Putamen (tissue), 1 donor: Measurements from ENCODE around the gene ELOA2.
"Not testable (repeated sequence)": the region's sequence is repeated elsewhere in the genome, so short reads cannot be mapped to it uniquely, and the experiment has no call there.

Experiments used
- DNase-seq: peaks from one replicate; pipeline ENCODE4 v3.0.0-alpha.2; 2016; ENCODE audit warnings: low spot score

Gene ELOA2

GRCh38 chr18:47035156-47035671 lies at the start of gene ELOA2:
Gene ELOA2, minus strand, starts transcription at chr18:47035621. Its CDS starts 357 bp downstream, at chr18:47035264.
- DNase-seq = no peak

GRCh38 chr18:47081578-47081977 lies 46.2 kb upstream of the ELOA2 start:
- DNase-seq = no peak

GRCh38 chr18:47080872-47081271 lies 45.5 kb upstream of the ELOA2 start:
- no peak for DNase-seq

- DNase-seq = peak; percentile 16
Observed at GRCh38 chr18:47077111-47077510, 41.7 kb upstream of the ELOA2 start.

DNA sequence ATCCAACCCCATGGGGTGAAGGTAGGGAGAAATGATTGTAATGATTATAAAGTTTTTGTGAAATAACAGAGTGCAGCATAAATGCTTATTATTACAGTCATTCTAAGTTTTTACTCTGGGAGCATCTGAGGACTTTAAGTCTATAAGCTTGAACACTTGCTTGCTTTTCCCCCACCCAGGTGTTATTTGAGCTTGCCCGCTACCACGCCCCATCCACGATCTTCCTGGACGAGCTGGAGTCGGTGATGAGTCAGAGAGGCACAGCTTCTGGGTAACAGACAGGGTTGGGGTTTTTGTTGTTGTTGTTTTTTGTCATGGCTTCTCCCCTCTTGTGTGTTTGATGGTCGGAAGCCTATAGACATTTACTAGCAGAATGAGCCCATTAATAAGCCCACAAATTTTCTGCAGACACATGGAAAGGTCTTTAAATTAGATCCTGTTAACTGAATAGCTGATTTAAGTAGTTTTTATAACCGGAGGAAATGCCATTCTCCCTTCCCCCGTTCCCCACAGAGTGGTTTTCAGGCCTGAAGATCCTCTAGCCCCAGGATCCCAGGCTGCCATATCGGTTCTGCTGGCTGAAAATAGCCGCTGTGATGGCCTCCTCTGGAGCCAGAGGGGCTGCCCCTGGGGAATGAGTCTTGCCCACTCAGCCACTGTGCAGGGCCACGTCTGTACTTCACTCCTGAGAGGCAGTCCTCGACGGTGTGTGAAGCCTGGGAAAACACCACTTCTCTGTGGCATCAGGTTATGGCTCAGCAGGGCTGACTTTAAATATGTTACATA lies 39.9 kb upstream of the ELOA2 start:
- DNase-seq = no peak

- DNase-seq = no peak
Observed at GRCh38 chr18:47067648-47068047, 32.2 kb upstream of the ELOA2 start.

GRCh38 chr18:47063096-47063495 lies 27.7 kb upstream of the ELOA2 start:
- DNase-seq = no peak

- DNase-seq = no peak
Observed at GRCh38 chr18:47062471-47062870, 27.1 kb upstream of the ELOA2 start.

DNA sequence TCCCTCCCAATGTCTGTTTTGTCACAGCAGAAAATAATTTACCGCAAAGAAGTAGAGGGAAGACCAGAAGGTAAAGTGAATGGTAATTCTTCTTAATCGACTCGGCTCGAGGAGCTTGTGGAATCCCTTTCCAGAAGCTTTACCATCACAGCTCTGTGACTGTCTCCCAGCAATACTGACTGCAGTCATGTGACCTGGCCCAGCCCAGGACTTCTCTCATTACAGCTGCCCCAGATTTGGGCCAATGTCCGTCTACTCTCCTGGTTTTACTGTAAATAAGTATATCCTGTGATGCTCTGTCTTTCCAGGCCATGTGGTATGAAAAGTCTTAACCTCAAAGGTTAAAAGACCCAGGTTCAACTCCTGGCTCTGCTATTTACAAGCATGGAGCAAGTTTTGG lies 18.9 kb upstream of the ELOA2 start:
- no peak for DNase-seq

DNA sequence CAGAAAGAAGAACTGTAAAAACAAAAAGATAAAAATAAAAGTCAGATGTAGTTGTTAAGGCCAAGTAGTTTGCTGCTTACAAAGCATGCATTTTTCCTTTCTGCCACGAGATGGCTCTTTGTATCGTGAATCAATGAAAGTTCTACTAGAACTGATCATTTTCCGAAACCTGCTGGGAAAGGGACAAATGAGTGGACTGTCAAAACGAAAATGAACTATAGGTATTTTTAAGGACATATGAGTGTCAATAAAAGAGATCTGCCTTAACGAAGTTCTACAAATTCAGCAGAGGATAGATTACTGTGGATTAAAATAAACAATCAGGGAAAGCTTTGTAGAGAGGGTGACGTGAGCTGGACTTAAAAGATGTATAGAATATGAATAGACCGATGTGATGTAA lies 15.0 kb upstream of the ELOA2 start:
- peak; percentile 45 for DNase-seq

DNA sequence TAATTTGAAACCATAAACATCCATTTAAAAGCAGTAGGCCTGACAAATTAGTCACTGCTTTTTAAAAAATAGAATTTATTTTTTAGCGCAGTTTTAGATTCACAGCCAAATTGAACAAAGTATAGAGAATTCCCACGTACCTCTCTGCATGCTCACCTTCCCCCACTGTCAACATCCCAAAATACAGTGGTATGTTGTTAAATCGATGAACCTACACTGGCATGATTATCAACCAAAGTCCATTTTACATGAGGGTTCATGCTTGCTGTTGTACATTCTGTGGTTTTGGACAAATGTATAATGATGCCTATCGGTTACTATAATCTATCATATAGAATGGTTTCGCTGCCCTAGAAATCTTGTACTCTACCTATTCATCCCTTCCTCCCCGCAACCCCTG lies 5.6 kb upstream of the ELOA2 start:
- DNase-seq = no peak

- DNase-seq = no peak
Observed at GRCh38 chr18:47036927-47037578, 1.6 kb upstream of the ELOA2 start.

- DNase-seq = no peak
Observed at GRCh38 chr18:47036298-47036874, 965 bp upstream of the ELOA2 start.

- not testable (repeated sequence) for DNase-seq
Observed at GRCh38 chr18:47034591-47034990, 830 bp downstream of the ELOA2 start.

- no peak for DNase-seq
Observed at GRCh38 chr18:47032945-47033344, 2.5 kb downstream of the ELOA2 start.

DNA sequence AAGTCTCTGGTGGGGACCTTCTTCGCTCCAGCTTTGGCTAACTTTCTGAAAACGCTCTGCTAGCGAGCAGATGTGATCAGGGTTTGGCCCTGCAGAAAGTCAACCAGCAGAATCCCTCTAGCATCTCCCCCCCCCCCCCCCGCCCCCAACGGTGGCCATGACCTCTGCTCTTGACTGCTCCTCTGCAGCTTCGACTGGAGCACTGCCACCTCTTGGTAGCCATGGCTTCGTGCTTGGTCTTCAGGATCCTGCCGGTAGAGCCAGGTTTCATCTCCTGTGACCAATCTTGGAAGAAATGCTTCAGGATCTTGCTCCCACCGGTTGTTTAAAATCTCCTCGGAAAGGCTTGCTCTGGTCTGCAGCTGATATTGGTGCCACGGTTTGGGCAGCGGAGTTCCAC lies 4.5 kb downstream of the ELOA2 start:
- DNase-seq = not testable (repeated sequence)

- DNase-seq = not testable (repeated sequence)
Observed at GRCh38 chr18:47029684-47030353, 5.6 kb downstream of the ELOA2 start.

DNA sequence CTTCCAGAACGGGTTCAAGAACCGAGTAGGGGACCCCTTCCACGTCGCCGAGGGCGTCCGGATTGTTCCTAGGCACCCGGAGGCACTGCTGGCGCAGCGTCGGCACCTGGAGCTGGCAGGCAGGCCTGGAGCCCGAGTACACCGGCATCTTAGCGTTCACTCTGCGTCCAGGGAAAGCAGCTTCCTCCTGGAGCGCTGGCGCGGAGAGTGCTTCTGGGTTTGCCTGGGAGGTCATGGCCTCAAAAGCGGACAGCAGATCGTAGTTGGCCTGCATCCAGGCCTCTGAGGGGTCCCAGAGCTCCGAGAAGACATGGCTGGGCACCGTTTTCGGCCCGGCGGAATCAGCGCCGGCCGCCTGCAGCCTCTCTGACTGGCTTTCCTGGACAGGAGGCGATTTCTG lies 6.7 kb downstream of the ELOA2 start:
- DNase-seq = not testable (repeated sequence)

DNA sequence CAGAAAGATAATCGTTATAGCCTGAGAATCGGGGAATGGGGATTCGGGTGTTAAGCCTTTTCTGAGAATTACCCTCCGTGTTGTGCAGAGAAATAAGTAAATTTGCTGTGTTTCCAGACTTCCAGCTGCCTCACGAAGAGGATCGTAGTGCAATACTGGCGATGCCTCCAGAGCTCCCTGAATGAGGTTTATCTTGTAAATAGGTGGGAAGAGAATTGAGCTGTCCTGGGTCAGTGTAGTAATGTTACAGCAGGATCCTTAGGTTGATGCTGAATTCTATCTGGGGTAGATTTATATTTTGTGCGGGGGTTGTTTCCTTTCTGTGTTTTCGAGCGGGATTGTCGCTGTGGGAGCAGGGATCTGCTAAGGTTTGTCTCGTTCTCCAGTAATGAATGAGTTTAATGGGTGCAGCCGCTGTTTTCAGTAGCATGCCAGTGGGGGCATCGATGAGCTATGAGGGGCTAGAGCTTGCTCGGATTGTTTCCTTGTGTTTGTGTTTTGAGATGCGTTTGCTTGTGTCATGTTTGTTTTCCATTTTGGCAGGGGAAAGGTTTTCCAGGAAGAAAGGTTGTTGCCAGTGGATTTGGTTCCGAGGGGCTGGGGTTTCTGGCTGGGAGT lies 9.8 kb downstream of the ELOA2 start:
- DNase-seq = not testable (repeated sequence)

GRCh38 chr18:47023769-47024465 lies 11.5 kb downstream of the ELOA2 start:
- DNase-seq = not testable (repeated sequence)

- not testable (repeated sequence) for DNase-seq
Observed at GRCh38 chr18:47022821-47023220, 12.6 kb downstream of the ELOA2 start.
